Stimulated activated CD4-positive, alpha-beta T cell treated with anti-CD3 and anti-CD28 coated beads, Interleukin-15, amount 100 ng/mL, for 24 hours (primary cell): ENCODE measurements around the gene TSEN15.
"Not testable (repeated sequence)": the region's sequence is repeated elsewhere in the genome, so short reads cannot be mapped to it uniquely, and the experiment has no call there.

Experiments used
- DNase-seq: peaks from one replicate; pipeline ENCODE4 v3.0.0-alpha.2; 2020

Gene TSEN15

GRCh38 chr1:184059887-184060286 lies 8.4 kb downstream of the TSEN15 start:
- DNase-seq: no peak

- DNase-seq: no peak
Measured at GRCh38 chr1:184060316-184060715, 8.8 kb downstream of the TSEN15 start.

- no peak for DNase-seq
Measured at GRCh38 chr1:184061396-184062003, 10.0 kb downstream of the TSEN15 start.

GRCh38 chr1:184062640-184063286 lies 11.2 kb downstream of the TSEN15 start:
- DNase-seq: no peak

- no peak for DNase-seq
Measured at GRCh38 chr1:184065559-184065958, 14.0 kb downstream of the TSEN15 start.

- no peak for DNase-seq
Measured at GRCh38 chr1:184068354-184068753, 16.8 kb downstream of the TSEN15 start.

GRCh38 chr1:184069675-184070074 lies 18.1 kb downstream of the TSEN15 start:
- DNase-seq: no peak

GRCh38 chr1:184072376-184072775 lies 20.8 kb downstream of the TSEN15 start:
- no peak for DNase-seq

- DNase-seq: no peak
Measured at GRCh38 chr1:184074383-184074782, 22.9 kb downstream of the TSEN15 start.

- no peak for DNase-seq
Measured at GRCh38 chr1:184075055-184076029, 23.8 kb downstream of the TSEN15 start.

GRCh38 chr1:184078564-184079249 lies 27.2 kb downstream of the TSEN15 start:
- no peak for DNase-seq

- DNase-seq: no peak
Measured at GRCh38 chr1:184080309-184080708, 28.8 kb downstream of the TSEN15 start.

GRCh38 chr1:184082541-184083415 lies 31.2 kb downstream of the TSEN15 start:
- DNase-seq: no peak

GRCh38 chr1:184085667-184086066 lies 34.1 kb downstream of the TSEN15 start:
- DNase-seq: no peak

GRCh38 chr1:184088037-184088436 lies 36.5 kb downstream of the TSEN15 start:
- no peak for DNase-seq

- no peak for DNase-seq
Measured at GRCh38 chr1:184093071-184093470, 41.5 kb downstream of the TSEN15 start.

- DNase-seq: no peak
Measured at GRCh38 chr1:184096005-184096404, 44.5 kb downstream of the TSEN15 start.

- DNase-seq: not testable (repeated sequence)
Measured at GRCh38 chr1:184096580-184096979, 45.0 kb downstream of the TSEN15 start.

GRCh38 chr1:184101141-184101540 lies 49.6 kb downstream of the TSEN15 start:
- no peak for DNase-seq

- DNase-seq: no peak
Measured at GRCh38 chr1:184101571-184101970, 50.0 kb downstream of the TSEN15 start.

GRCh38 chr1:184110272-184111204 lies 59.0 kb downstream of the TSEN15 start:
- peak; percentile 5 for DNase-seq
